ENCODE measurements around the gene YWHAE.
"Not testable (repeated sequence)": the region's sequence is repeated elsewhere in the genome, so short reads cannot be mapped to it uniquely, and the experiment has no call there.

YWHAE gene

DNA sequence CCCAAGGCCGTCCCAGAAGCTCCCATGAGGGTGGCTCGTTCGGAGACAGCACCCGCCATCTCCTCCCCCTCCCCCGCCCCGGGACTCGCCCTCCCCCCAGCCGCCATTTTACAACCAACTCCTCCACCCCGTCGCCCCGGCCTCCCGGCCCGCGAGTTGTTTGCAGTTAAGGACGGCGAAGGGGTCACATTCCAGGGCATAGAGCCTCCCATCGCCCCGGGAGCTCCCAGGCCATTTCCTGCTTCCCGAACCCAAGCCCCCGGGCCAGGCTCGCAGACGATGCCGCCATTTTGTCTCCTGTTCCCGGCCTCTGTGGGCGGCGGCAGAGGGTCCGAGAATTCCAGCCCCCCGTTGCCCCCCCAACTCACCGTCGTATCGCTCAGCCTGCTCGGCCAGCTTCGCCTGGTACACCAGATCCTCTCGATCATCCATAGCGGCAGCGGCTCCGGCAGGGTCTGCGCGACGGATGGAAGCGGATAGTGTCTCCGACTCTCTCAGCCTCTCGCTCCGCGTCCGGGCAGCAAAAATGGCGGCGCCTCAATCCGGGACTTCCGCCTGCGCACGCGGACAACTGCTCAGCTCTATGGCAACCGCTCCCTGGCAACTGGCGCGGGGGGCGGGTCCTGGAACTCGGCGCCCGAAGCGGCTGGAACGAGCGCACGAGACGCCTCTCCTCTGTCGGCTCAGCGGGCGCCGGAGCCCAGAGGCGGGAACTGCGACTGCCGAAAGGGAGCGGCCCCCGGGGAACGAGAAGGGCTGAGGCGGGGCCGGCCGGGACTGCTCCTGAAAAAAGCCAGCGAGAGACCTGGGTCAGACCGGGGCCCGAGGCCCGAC is at the start of gene YWHAE:
TSS of gene YWHAE (minus strand) at position 544 of the 834 bp plus-strand sequence. CDS start at position 432, 112 bp downstream.
- DNase-seq = peak; percentile 97

- DNase-seq = no peak
Observed at GRCh38 chr17:1449412-1449967, 49.5 kb upstream of the YWHAE start.

DNA sequence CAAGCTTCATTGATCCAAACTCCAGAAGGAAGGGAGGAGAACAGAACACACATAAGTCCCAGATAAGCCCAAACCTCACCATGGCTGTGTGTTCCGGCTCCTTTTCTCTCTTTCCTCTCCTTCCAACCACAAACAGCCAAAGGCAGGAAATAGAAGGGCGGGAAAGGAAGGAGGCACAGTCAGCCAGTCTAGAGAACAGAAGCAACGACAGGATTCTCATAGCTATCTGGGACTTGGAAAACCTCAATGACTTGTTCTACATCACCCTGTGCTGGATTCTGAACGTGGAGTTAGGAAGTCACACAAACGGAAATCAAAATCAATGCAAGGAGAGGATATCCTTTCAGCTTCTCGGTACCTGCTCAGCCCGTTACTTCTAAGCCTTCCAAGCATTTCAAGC is 47.0 kb upstream of the YWHAE start:
- no peak for DNase-seq

- DNase-seq = no peak
Observed at GRCh38 chr17:1446201-1446600, 46.2 kb upstream of the YWHAE start.

DNA sequence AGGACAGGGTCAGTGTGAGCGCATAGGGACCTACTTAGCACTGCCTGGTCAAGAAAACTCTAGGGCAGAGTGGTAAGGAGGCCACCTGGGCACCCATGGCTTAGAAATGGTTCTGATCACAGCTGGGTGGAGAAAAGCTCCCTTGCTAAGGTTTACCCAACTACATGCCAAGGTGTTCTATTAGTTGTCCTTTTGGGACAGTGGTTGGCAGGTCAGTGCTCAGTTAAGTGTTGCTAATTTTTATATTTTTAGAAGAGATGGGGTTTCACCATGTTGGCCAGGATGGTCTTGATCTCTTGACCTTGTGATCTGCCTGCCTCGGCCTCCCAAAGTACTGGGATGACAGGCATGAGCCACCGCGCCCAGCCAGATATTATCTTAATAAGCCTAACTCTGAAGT is 45.7 kb upstream of the YWHAE start:
- not testable (repeated sequence) for DNase-seq

DNA sequence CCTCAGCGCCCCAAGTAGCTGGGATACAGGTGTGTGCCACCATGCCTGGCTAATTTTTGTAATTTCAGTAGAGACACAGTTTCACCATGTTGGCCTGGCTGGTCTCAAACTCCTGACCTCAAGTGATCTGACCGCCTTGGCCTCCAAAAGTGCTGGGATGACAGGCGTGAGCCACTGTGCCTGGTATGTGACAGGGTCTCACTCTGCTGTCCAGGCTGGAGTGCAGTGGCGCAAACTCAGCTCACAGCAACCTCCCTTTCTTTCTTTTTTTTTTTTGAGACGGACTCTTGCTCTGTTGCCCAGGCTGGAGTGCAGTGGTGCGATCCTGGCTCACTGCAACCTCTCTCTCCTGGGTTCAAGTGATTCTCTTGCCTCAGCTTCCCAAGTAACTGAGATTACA is 42.7 kb upstream of the YWHAE start:
- not testable (repeated sequence) for DNase-seq

DNA sequence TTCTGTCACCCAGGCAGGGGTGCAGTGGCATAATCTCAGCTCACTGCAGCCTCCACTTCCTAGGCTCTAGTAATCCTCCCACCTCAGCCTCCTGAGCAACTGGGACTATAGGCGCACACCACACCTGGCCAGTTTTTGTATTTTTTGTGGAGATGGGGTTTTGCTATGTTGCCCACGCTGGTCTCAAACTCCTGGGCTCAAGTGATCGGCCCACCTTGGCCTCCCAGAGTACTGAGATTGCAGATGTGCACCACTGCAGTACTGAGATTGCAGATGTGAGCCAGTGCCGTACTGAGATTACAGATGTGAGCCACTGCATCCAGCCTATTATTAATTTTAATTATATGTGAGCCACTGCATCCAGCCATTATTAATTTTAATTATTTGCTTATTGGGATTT is 42.2 kb upstream of the YWHAE start:
- no peak for DNase-seq

GRCh38 chr17:1440921-1441320 is 40.9 kb upstream of the YWHAE start:
- DNase-seq = no peak

DNA sequence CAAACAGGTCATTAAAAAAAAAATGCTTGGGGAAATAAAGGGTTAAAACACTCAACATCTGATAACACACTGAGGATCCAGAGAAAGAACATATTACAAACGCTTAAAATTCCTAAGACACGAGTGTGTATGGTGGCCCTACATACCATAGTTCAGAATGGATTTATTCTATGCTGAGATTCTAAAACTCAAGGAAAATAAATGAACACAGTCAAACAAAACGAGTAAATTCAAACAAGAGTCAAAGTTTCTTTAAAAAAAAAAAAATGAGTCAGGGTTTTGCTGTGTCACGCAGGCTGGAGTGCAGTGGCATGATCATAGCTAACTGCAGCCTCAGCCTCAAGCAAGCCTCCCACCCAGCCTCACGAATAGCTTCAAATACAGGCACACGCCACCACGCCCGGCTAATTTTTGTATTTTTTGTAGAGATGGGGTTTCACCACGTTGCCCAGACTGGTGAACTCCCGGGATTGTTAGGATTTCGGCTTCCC is 38.6 kb upstream of the YWHAE start:
- DNase-seq = no peak

DNA sequence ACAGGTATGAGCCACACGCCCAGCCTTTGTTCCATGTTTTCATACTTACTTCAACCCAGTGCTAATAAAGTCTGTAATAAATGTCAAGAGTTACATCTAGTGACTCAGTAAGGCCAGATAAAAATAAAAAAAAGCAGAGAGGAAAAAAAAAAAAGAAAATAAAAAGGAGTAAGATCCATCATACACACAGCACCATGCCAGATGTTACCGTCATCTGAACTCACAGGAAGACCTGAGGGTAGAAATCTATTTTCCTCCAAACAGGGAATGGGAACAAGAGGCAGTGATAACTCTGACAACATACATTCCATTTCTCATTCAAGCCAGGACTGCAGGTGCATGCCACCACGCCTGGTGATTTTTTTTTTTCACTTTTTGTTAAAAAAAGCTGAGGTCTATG is 35.3 kb upstream of the YWHAE start:
- no peak for DNase-seq

GRCh38 chr17:1434150-1434549 is 34.1 kb upstream of the YWHAE start:
- DNase-seq = no peak

DNA sequence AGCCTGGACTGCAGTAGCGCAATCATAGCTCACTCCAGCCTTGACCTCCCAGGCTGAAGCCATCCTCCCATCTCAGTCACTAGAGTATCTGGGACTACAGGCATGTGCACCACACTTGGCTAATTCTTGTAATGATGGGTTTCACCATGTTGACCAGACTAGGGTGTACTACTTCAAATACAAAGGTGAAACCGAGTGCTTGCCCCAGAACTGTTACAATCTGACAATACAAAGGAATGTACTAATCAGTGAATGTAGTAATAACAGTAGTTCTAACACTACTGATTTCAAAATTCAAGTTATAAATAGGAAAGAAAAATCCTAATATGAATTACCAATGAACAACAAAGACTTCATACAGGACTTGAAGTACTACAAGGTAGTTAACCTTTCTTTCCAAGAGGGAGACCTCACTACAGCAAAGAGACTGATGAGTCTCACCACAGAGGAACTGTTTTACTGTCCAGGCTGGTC is 31.6 kb upstream of the YWHAE start:
- no peak for DNase-seq

GRCh38 chr17:1423456-1424135 is 23.6 kb upstream of the YWHAE start:
- DNase-seq = no peak

DNA sequence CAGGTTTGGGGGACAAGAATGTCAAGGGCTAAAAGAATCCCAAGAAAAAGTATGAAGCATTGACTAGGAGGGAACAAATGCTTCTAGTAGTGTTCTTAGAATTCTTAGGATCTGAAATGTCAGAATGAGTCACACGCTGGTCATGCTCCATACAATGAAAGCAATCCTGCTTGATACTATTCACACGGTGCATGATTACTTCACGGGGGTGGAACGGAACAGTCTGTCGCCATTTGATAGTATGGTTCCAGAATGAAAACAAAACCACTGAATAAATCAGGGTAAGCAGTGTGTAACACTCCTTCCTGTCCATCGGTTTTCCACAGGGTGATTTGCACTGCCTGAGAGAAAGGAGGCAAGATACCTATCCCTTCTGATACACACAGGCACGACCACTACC is 22.9 kb upstream of the YWHAE start:
- DNase-seq = no peak

DNA sequence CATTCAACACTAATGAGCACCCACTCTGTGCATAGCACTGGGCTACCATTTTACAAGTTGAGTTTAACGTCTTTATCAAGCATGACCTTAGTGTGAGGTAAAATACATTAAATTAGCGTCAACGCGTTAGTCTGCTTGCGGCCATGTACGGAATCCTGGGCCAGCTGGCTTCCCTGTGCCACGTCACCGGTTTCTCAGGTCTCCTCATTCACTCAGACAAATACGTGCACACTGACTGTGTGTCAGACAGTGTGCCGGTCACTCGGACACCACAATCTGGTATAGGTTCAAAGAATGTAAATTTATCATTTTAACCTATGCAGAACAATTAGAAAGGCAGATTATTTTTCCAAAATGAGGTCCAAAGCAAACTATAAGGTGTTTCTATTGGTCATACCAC is 21.4 kb upstream of the YWHAE start:
- no peak for DNase-seq

GRCh38 chr17:1420981-1421380 is 21.0 kb upstream of the YWHAE start:
- DNase-seq = no peak

GRCh38 chr17:1420163-1420562 is 20.1 kb upstream of the YWHAE start:
- no peak for DNase-seq

GRCh38 chr17:1418476-1418875 is 18.5 kb upstream of the YWHAE start:
- not testable (repeated sequence) for DNase-seq

DNA sequence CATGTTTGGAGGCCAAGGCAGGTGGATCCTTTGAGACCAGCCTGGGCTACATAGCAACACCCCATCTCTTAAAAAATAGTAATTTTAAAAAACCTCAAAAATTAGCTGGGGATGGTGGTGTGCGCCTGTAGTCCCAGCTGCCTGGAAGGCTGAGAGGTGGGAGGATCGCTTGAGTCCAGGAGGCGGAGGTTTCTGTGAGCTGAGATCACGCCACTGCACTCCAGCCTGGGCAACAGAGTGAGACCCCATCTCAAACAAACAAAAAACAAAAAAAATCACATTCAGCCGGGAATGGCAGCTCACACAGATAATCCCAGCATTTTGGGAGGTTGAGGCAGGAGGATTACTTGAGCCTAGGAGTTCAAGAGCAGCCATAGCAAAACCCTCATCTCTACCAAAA is 16.4 kb upstream of the YWHAE start:
- no peak for DNase-seq

GRCh38 chr17:1414634-1415033 is 14.6 kb upstream of the YWHAE start:
- no peak for DNase-seq

DNA sequence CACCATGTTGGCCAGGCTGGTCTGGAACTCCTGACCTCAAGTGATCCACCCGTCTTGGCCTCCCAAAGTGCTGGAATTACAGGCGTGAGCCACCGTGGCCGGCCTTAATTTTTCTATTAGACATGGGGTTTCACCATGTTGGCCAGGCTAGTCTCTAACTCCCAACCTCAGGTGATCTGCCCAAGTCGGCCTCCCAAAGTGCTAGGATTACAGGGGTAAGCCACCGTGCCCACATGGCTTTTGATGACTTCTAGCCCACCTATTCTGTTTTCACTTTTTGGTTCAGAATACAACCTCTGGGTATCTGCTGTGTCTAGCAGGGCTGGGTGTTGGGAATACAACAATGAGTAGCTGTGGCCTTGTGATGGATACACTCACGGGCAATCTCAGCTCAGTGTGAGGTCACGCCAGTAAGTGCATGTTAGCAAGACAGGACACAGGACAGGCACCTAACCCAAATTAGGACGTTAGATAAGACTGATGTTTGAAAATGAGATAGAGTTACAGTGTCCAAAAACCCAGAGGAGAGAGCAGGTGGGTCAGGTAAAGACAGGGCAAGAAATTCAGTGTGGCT is 14.1 kb upstream of the YWHAE start:
- no peak for DNase-seq

DNA sequence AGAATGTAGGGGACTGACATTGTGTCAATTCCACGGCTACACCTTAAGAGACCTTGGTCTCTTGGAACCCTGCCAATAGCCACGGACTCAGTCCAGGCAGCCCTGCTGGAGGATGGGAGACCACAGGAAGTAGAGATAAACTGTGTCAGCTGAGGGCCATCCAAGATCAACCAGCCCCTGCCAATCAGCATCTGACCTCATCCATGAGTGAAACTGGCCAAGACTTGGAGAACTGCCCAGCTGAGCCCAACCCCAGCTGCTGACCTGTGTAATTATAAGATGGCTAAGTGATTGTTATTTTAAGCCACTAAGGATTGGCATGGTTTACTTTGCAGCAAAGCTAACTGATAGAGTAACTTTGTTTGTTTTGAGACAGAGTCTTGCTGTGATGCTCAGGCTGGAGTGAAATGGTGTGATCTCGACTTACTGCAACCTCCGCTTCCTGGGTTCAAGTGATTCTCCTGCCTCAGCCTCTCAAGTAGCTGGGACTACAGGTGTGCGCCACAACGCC is 13.3 kb upstream of the YWHAE start:
- no peak for DNase-seq

All from stimulated activated CD4-positive, alpha-beta T cell treated with anti-CD3 and anti-CD28 coated beads, Interleukin-1b, Interleukin-23, amount 100 ng/mL, for 48 hours (primary cell).